SU-DHL-6 (cell line): ENCODE data around the gene DDIT4.

Experiments used
- CTCF ChIP-seq: fragments of 200-600 bp; sonication (generic); IDR thresholded peaks from one replicate; pipeline ENCODE4 v1.5.1; 2017; ENCODE audit warnings: antibody characterized with exemption, mild to moderate bottlenecking, low read length, moderate library complexity; ENCODE audit not compliant: insufficient read depth, poor library complexity, severe bottlenecking
- EZH2phosphoT487 ChIP-seq: fragments of 200-600 bp; sonication (generic), shearing (Covaris generic); conservative IDR thresholded peaks from 2 replicates; pipeline ENCODE4 v1.6.1; 2018; ENCODE audit warnings: mild to moderate bottlenecking, antibody characterized with exemption, low read length, moderate library complexity, mixed read lengths

- no peak for TF ChIP-seq CTCF
- TF ChIP-seq EZH2phosphoT487: no peak
These were observed 47.2 kb upstream of the DDIT4 start for GRCh38 chr10:72226418-72227027.
